ENCODE data around the gene NRP1.

GRCh38 chr10:33189363-33189762 is 145.1 kb downstream of the NRP1 start:
- TF ChIP-seq KDM1A (IDR thresholded peaks at IDR 0.05; ENCODE audit: borderline replicate concordance, low read length) = no peak
- no peak for TF ChIP-seq SP2 (IDR thresholded peaks at IDR 0.05; ENCODE audit: low read length)
- no peak for TF ChIP-seq EP300 (IDR thresholded peaks at IDR 0.05; ENCODE audit: borderline replicate concordance in 1 of 2, low read depth in 2 of 2, low read length in 2 of 2)
- TF ChIP-seq CTCF (IDR thresholded peaks at IDR 0.05; ENCODE audit: control extremely low read depth in 1 of 3, insufficient read depth in 1 of 3, low read depth in 1 of 3, low read length in 3 of 3) = no peak
- no peak for TF ChIP-seq RBBP5 (IDR thresholded peaks at IDR 0.05; ENCODE audit: borderline replicate concordance, low read depth, low read length)
- no peak for TF ChIP-seq SUZ12 (IDR thresholded peaks at IDR 0.05; ENCODE audit: low read length)
- TF ChIP-seq RXRA (IDR thresholded peaks at IDR 0.05; ENCODE audit: insufficient read depth, low read depth, low read length) = no peak
